IMR-90 (cell line): Measurements from ENCODE around the gene ASTN2. TPM values are rescaled to one million over a fixed set of nuclear protein-coding genes. Genes with fewer than 3 reads are reported as not detected.

Source experiments
- ATAC-seq: fragments of 200-7000 bp; cut with Tn5 transposase; 2 replicates; pipeline ENCODE4 v1.9.1; 2020; ENCODE audit warnings: low read depth, mild to moderate bottlenecking, moderate library complexity
- BruUV-seq: library from RNA; stranded (reverse); fragments of 400-500 nt; replicated peaks from 2 replicates; lab custom pipeline; 2021; lab: Mats Ljungman, UMichigan
- CTCF ChIA-PET: fragments of 300-600 bp; formaldehyde crosslinking; extraction: SDS; loops from one replicate; lab custom pipeline; 2021; ENCODE audit warnings: antibody characterized with exemption; lab: Yijun Ruan, JAX
- POLR2A ChIA-PET: fragments of 300-600 bp; sonication (Branson Sonifier 250); formaldehyde crosslinking; loops from one replicate; lab custom pipeline; 2022; ENCODE audit warnings: antibody characterized with exemption; ENCODE audit not compliant: unreplicated experiment; lab: Charles Lee
- DNase-seq: peaks from one replicate; pipeline ENCODE4 v3.0.0; 2013
- H2AFZ ChIP-seq: replicated peaks from 2 replicates; pipeline ENCODE3; 2013; ENCODE audit warnings: low read length, mild to moderate bottlenecking; ENCODE audit not compliant: poor library complexity
- H2AK5ac ChIP-seq: 2 replicates; pipeline ENCODE4 v1.6.1; 2013; ENCODE audit warnings: low read depth, low read length, inconsistent platforms
- H2AK9ac ChIP-seq: replicated peaks from 2 replicates; pipeline ENCODE3; 2013; ENCODE audit warnings: mild to moderate bottlenecking, low read depth, low read length, moderate library complexity; ENCODE audit not compliant: poor library complexity
- H2BK120ac ChIP-seq: 2 replicates; pipeline ENCODE4 v1.6.1; 2013; ENCODE audit warnings: low read depth, low read length, inconsistent platforms
- H2BK15ac ChIP-seq: 3 replicates; pipeline ENCODE4 v1.6.1; 2013; ENCODE audit warnings: low read depth, low read length, inconsistent platforms
- H2BK20ac ChIP-seq: 2 replicates; pipeline ENCODE4 v1.6.1; 2013; ENCODE audit warnings: low read depth, mild to moderate bottlenecking, inconsistent platforms, low read length, moderate library complexity
- H2BK5ac ChIP-seq: 2 replicates; pipeline ENCODE4 v1.6.1; 2013; ENCODE audit warnings: mild to moderate bottlenecking, low read depth, low read length, inconsistent platforms; ENCODE audit not compliant: poor library complexity, severe bottlenecking
- H3K14ac ChIP-seq: replicated peaks from 2 replicates; pipeline ENCODE4 v1.6.1; 2013; ENCODE audit warnings: low read depth, low read length, inconsistent platforms
- H3K18ac ChIP-seq: 2 replicates; pipeline ENCODE4 v1.6.1; 2013; ENCODE audit warnings: low read depth, low read length, control low read depth
- H3K23ac ChIP-seq: 2 replicates; pipeline ENCODE4 v1.6.1; 2013; ENCODE audit warnings: low read depth, low read length, inconsistent platforms
- H3K27ac ChIP-seq: 2 replicates; pipeline ENCODE4 v1.5.1; 2013; ENCODE audit warnings: mild to moderate bottlenecking, control low read depth, low read length; ENCODE audit not compliant: insufficient read depth
- H3K27me3 ChIP-seq: 2 replicates; pipeline ENCODE4 v1.6.1; 2013; ENCODE audit warnings: low read length; ENCODE audit not compliant: control insufficient read depth, insufficient read depth
- H3K36me3 ChIP-seq: 2 replicates; pipeline ENCODE4 v1.6.1; 2013; ENCODE audit warnings: low read length, mixed read lengths; ENCODE audit not compliant: control insufficient read depth, insufficient read depth
- H3K4ac ChIP-seq: 2 replicates; pipeline ENCODE4 v1.6.1; 2013; ENCODE audit warnings: low read depth, low read length, inconsistent platforms
- H3K4me1 ChIP-seq: 2 replicates; pipeline ENCODE4 v1.6.1; 2013; ENCODE audit warnings: low read length, mixed read lengths; ENCODE audit not compliant: control insufficient read depth, insufficient read depth
- H3K4me2 ChIP-seq: 2 replicates; pipeline ENCODE4 v1.6.1; 2013; ENCODE audit warnings: low read depth, mild to moderate bottlenecking, control low read depth, low read length, moderate library complexity
- H3K4me3 ChIP-seq: 2 replicates; pipeline ENCODE4 v1.5.1; 2013; ENCODE audit warnings: low read depth, mild to moderate bottlenecking, control low read depth, low read length, moderate library complexity; ENCODE audit not compliant: insufficient read depth
- H3K56ac ChIP-seq: 2 replicates; pipeline ENCODE4 v1.6.1; 2013; ENCODE audit warnings: low read length, inconsistent platforms; ENCODE audit not compliant: insufficient read depth; ENCODE audit errors: extremely low read depth
- H3K79me1 ChIP-seq, 2 experiments: 2 replicates each; pipeline ENCODE4 v1.6.1; 2013; ENCODE audit warnings: low read length in 2 of 2, inconsistent platforms in 1 of 2, low read depth in 1 of 2
- H3K9ac ChIP-seq: 2 replicates; pipeline ENCODE4 v1.6.1; 2013; ENCODE audit warnings: low read depth, low read length, control low read depth
- H3K9me1 ChIP-seq: 2 replicates; pipeline ENCODE4 v1.6.1; 2013; ENCODE audit warnings: low read length, inconsistent platforms; ENCODE audit not compliant: insufficient read depth
- H3K9me3 ChIP-seq: 2 replicates; pipeline ENCODE4 v1.6.1; 2013; ENCODE audit warnings: low read length; ENCODE audit not compliant: control insufficient read depth, insufficient read depth
- H4K20me1 ChIP-seq: 2 replicates; pipeline ENCODE4 v1.6.1; 2013; ENCODE audit warnings: low read length, inconsistent platforms; ENCODE audit not compliant: insufficient read depth
- H4K5ac ChIP-seq: 2 replicates; pipeline ENCODE4 v1.6.1; 2013; ENCODE audit warnings: mild to moderate bottlenecking, low read depth, low read length, control low read depth
- H4K8ac ChIP-seq, 2 experiments: 2 replicates each; pipeline ENCODE4 v1.6.1; 2013; ENCODE audit warnings: low read depth in 2 of 2, low read length in 2 of 2, control low read depth in 1 of 2, inconsistent platforms in 1 of 2
- H4K91ac ChIP-seq: 2 replicates; pipeline ENCODE4 v1.6.1; 2013; ENCODE audit warnings: low read depth, low read length, inconsistent platforms; ENCODE audit not compliant: insufficient read depth
- BHLHE40 ChIP-seq: fragments of 150-350 bp; IDR thresholded peaks from 2 replicates; pipeline ENCODE4 v1.6.1; 2016; ENCODE audit warnings: mild to moderate bottlenecking, low read depth, low read length
- CEBPB ChIP-seq: IDR thresholded peaks from 2 replicates; pipeline ENCODE4 v1.6.1; 2012; ENCODE audit warnings: low read depth, low read length, improper control_type of control experiment
- CHD1 ChIP-seq: IDR thresholded peaks from 2 replicates; pipeline ENCODE4 v1.6.1; 2012; ENCODE audit warnings: low read depth, low read length, improper control_type of control experiment
- FOS ChIP-seq: fragments of 150-350 bp; IDR thresholded peaks from 2 replicates; pipeline ENCODE4 v1.6.1; 2016; ENCODE audit warnings: low read depth, low read length
- MAFK ChIP-seq: IDR thresholded peaks from 2 replicates; pipeline ENCODE4 v1.6.1; 2012; ENCODE audit warnings: low read depth, low read length, improper control_type of control experiment
- MAZ ChIP-seq: IDR thresholded peaks from 2 replicates; pipeline ENCODE4 v1.6.1; 2012; ENCODE audit warnings: low read depth, mild to moderate bottlenecking, low read length, improper control_type of control experiment, moderate library complexity, borderline replicate concordance
- MXI1 ChIP-seq: IDR thresholded peaks from 2 replicates; pipeline ENCODE4 v1.6.1; 2012; ENCODE audit warnings: low read depth, mild to moderate bottlenecking, low read length, moderate library complexity, borderline replicate concordance
- NFE2L2 ChIP-seq: fragments of 150-350 bp; IDR thresholded peaks from 2 replicates; pipeline ENCODE4 v1.6.1; 2016; ENCODE audit warnings: low read depth, mild to moderate bottlenecking, low read length
- POLR2A ChIP-seq: IDR thresholded peaks from 2 replicates; pipeline ENCODE4 v1.6.1; 2012; ENCODE audit warnings: mild to moderate bottlenecking, low read depth, low read length
- RAD21 ChIP-seq: IDR thresholded peaks from 2 replicates; pipeline ENCODE4 v1.6.1; 2012; ENCODE audit warnings: low read length, improper control_type of control experiment
- RCOR1 ChIP-seq: IDR thresholded peaks from 2 replicates; pipeline ENCODE4 v1.6.1; 2012; ENCODE audit warnings: mild to moderate bottlenecking, low read length, improper control_type of control experiment; ENCODE audit not compliant: insufficient replicate concordance
- RFX5 ChIP-seq: IDR thresholded peaks from 2 replicates; pipeline ENCODE4 v1.8.0; 2012; ENCODE audit warnings: low read depth, mild to moderate bottlenecking, low read length, moderate library complexity
- SMC3 ChIP-seq: fragments of 150-350 bp; IDR thresholded peaks from 2 replicates; pipeline ENCODE4 v1.6.1; 2016; ENCODE audit warnings: low read depth, mild to moderate bottlenecking, antibody characterized with exemption, low read length, moderate library complexity
- USF2 ChIP-seq: fragments of 150-350 bp; IDR thresholded peaks from 2 replicates; pipeline ENCODE4 v1.6.1; 2017; ENCODE audit warnings: mild to moderate bottlenecking, antibody characterized with exemption, low read length, low read depth
- WGBS, 2 experiments: methylation state at CpG; one replicate each; pipeline versions ENCODE4 v1.1.5 to v1.1.7; 2013; ENCODE audit warnings: missing lambda C conversion rate in 2 of 2; ENCODE audit not compliant: insufficient read length in 1 of 2; ENCODE audit errors: extremely low coverage in 2 of 2; 5-methylcytosine and 5-hydroxymethylcytosine counted together
- dilution Hi-C: fragments of 300-500 bp; cut with HindIII; formaldehyde crosslinking; loops from one replicate; pipeline ENCODE4 v1.14.3; 2018; ENCODE audit warnings: low sequenced_read_pairs; ENCODE audit not compliant: unreplicated experiment
- in situ Hi-C: fragments of 300-500 bp; cut with MboI; formaldehyde crosslinking; loops from 3 replicates; pipeline ENCODE4 v1.14.3; 2019; ENCODE audit warnings: low sequenced_read_pairs, inconsistent platforms, mixed read lengths
- intact Hi-C: fragments of 100-400 bp; cut with micrococcal nuclease; formaldehyde crosslinking; loops from 2 replicates; pipeline ENCODE4 v1.10.0; 2022
- polyA plus RNA-seq, 3 experiments: library from polyadenylated mRNA; depleted of rRNA; stranded (reverse); fragments of >200 nt; gene quantifications; 2 replicates each; pipeline ENCODE4 v1.2.3, GENCODE V29; 2012; ENCODE audit warnings: low replicate concordance in 1 of 3
- total RNA-seq: library from RNA; depleted of rRNA; stranded (reverse); fragments of >200 nt; gene quantifications from 2 replicates; pipeline ENCODE4 v1.2.3, GENCODE V29; 2012
- TF ChIP-seq, protein P1 (sequence below): conservative IDR thresholded peaks from 2 replicates; pipeline ENCODE4 v1.5.1; 2012; ENCODE audit warnings: mild to moderate bottlenecking, low read depth, low read length, improper control_type of control experiment
- TF ChIP-seq, protein P2 (sequence below): fragments of 150-350 bp; IDR thresholded peaks from 2 replicates; pipeline ENCODE4 v1.6.1; 2016; ENCODE audit warnings: low read depth, mild to moderate bottlenecking, low read length, moderate library complexity, borderline replicate concordance

Gene ASTN2
- total and polyA plus RNA-seq, 2 of the 4 experiments (the other 2 are of a cell fraction), result 3.8 to 6.8 TPM

GRCh38 chr9:116496167-116496566 is 918.7 kb downstream of the ASTN2 start:
- ATAC-seq (no peak), DNase-seq (no peak)
- no peaks in the 10 kb centered on the region for H3K79me1 ChIP-seq
- in situ Hi-C loops (no loop called here), dilution Hi-C loops (no loop called here), intact Hi-C loops (no loop called here)
- H3K56ac ChIP-seq, result no peak overlapping the region
- no TSS peak for BruUV-seq
- H2AK5ac ChIP-seq, result no peak overlapping the region
- no peak overlapping the region for H4K5ac ChIP-seq
- H2AFZ ChIP-seq, result no peak overlapping the region
- H2BK20ac ChIP-seq, result no peak overlapping the region
- no peak overlapping the region for H4K8ac ChIP-seq
- H3K4me2 ChIP-seq, result no peak overlapping the region
- H3K18ac ChIP-seq, result no peak overlapping the region
- H3K4me1 ChIP-seq, result peaks cover 4% of the 10 kb centered on the region; the same call in 1 of the 2 replicates
- no peak overlapping the region for H3K4me3 ChIP-seq
- no peak overlapping the region for H3K4ac ChIP-seq
- TF ChIP-seq, protein P1, sequence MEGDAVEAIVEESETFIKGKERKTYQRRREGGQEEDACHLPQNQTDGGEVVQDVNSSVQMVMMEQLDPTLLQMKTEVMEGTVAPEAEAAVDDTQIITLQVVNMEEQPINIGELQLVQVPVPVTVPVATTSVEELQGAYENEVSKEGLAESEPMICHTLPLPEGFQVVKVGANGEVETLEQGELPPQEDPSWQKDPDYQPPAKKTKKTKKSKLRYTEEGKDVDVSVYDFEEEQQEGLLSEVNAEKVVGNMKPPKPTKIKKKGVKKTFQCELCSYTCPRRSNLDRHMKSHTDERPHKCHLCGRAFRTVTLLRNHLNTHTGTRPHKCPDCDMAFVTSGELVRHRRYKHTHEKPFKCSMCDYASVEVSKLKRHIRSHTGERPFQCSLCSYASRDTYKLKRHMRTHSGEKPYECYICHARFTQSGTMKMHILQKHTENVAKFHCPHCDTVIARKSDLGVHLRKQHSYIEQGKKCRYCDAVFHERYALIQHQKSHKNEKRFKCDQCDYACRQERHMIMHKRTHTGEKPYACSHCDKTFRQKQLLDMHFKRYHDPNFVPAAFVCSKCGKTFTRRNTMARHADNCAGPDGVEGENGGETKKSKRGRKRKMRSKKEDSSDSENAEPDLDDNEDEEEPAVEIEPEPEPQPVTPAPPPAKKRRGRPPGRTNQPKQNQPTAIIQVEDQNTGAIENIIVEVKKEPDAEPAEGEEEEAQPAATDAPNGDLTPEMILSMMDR, result no peak
- TF ChIP-seq MXI1, result no peak
- no peak for TF ChIP-seq NFE2L2
- no peak for TF ChIP-seq RCOR1
- no peak for TF ChIP-seq USF2
- TF ChIP-seq FOS, result no peak
- TF ChIP-seq MAZ, result no peak
- no peak for TF ChIP-seq CEBPB
- no peak for TF ChIP-seq RFX5
- no peak for TF ChIP-seq SMC3
- TF ChIP-seq, protein P2, sequence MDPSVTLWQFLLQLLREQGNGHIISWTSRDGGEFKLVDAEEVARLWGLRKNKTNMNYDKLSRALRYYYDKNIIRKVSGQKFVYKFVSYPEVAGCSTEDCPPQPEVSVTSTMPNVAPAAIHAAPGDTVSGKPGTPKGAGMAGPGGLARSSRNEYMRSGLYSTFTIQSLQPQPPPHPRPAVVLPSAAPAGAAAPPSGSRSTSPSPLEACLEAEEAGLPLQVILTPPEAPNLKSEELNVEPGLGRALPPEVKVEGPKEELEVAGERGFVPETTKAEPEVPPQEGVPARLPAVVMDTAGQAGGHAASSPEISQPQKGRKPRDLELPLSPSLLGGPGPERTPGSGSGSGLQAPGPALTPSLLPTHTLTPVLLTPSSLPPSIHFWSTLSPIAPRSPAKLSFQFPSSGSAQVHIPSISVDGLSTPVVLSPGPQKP, result no peak
- TF ChIP-seq POLR2A, result no peak
- no peak for TF ChIP-seq RAD21
- TF ChIP-seq MAFK, result no peak
- no peak for TF ChIP-seq CHD1
- TF ChIP-seq BHLHE40, result no peak
- no peak overlapping the region for H2BK5ac ChIP-seq
- no peaks in the 10 kb centered on the region for H3K36me3 ChIP-seq
- no peak overlapping the region for H3K9ac ChIP-seq
- POLR2A ChIA-PET, result no interaction called here
- no peak overlapping the region for H2BK15ac ChIP-seq
- 25% methylated on average over 1 of the region's 1 CpG; no CpG with 5 or more reads in 1 of the 2 experiments for WGBS, 2 experiments
- no peak overlapping the region for H4K91ac ChIP-seq
- H3K27ac ChIP-seq, result no peak overlapping the region
- no peak overlapping the region for H3K23ac ChIP-seq
- no peaks in the 10 kb centered on the region for H3K9me3 ChIP-seq
- H3K14ac ChIP-seq, result no peak overlapping the region
- no peaks in the 10 kb centered on the region for H3K9me1 ChIP-seq
- H3K27me3 ChIP-seq, result no peaks in the 10 kb centered on the region
- no peak overlapping the region for H2AK9ac ChIP-seq
- no peaks in the 10 kb centered on the region for H4K20me1 ChIP-seq
- no peak overlapping the region for H2BK120ac ChIP-seq
- CTCF ChIA-PET, result no interaction called here
